NOMO-1 treated with DMSO at 0.1 percent for 48 hours (cell line): ENCODE data around the gene ELAC2.
"Not testable (repeated sequence)": the region's sequence is repeated elsewhere in the genome, so short reads cannot be mapped to it uniquely, and the experiment has no call there.

Experiments
- DNase-seq: peaks from one replicate; lab custom pipeline; 2025; ENCODE audit not compliant: unreplicated experiment; lab: John Stamatoyannopoulos, UW

ELAC2 gene

DNA sequence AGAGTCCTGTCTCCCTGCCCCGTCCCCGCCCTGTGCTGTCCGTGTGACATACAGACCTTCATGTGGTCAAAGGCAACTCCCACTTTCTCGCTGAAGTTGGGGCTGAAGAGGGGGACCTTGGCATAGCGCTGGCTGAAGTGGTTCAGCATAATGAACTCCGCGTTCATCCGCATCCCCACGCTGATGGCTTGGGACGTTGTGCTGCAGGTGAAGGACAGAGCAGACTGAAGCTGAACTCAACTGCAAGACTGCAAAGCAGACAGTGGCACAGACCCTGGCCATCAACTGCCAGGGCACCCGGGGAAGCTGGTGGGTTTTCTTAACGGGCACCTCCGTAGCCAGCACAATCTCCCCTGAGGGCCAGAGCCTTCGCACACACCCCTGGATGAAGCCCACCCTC, 24.2 kb downstream of the ELAC2 start:
- no peak for DNase-seq

DNA sequence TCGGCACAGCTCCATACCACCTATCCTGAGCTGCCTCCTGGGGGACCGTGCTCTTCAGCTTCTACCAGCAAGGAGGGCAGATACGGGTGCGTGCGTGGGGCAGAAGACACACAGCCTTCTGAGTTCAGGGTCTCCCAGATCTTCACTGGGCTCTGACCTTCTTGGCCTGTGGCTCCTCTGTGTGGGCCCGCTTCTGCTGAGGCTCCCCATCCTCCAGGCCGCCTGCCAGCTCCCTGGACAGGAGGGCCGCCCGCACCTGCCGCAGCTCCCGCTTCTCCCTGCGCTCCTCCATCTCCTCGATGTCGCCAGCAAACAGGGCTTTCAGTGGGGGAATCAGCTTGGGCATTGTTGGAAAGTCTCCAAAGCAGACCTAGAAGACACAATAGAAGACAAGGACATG, 25.2 kb downstream of the ELAC2 start:
- DNase-seq, result no peak

DNA sequence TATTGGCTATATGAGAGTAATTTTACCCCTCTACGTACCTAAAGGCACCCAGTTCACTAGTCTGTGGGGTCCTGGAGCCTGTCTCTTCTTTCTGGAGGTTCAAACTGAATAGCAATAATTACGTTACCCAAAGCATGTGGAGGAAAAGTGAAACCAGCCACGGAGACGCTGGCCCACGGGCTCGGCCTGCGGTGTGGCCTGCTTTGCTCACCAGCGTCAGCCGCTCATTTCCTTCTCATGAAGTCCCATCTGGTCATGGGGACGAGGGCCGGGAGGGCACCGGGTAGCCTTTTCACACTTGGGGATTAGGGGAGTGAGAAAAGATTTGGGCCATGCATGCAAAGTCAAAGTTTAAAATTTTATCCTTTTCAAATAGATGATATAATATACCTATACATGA, 26.9 kb downstream of the ELAC2 start:
- no peak for DNase-seq

DNA sequence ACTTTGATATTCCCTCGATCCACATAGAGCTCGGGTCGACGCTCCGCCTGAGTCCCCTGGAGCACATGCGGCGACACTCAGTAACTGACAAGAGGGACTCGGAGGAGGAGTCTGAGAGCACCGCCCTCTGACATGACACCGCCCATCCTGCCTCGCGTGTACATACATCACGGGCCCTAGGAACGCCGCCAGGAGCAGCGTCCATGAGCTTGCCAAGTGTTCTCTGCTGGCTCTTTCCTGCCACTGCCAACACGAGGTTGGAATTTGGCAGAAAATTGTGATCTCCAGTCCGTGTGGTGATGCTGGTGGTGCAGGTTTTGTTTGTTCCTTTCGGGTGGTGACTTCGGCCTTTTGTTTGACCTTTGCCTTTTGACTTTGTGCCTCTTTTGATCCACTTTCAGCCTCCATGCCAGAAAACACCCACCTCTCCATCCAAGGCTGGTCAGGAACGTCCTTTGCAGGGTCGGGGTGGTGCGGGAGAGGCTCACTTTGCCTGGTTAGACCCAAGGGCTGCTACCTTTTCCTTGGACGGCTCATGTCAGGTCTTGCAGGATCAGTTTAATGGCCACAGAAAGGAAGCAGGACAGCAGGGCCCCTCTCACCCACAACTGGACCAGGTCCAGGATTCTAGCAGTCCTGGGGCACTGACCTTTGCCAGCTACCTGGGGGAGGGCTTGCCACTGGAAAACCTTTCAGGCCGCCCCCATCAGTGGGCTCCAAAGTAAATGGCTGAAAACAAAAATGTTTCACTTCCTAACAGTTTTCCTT, 27.6 kb downstream of the ELAC2 start:
- DNase-seq, result no peak

DNA sequence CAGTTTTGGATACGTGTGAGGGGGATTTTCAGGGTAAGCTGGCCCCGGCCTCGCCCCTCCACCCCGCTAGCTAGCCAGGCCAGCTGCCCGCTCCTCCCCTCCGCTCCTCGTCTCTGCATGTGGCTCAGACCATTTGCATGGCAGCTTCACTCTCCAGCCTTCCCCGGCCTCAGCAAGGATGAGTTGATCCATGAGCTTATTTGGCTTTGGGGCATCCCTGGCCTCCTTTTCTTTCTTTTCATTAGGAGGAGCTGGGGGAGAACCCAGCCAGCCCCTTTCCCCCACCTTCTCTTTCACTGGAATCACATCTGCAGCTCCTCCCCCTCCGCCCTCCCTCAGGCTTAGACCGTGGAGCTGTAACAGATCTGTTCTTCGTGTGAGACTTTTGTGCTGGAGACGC, 30.7 kb downstream of the ELAC2 start:
- DNase-seq, result no peak

DNA sequence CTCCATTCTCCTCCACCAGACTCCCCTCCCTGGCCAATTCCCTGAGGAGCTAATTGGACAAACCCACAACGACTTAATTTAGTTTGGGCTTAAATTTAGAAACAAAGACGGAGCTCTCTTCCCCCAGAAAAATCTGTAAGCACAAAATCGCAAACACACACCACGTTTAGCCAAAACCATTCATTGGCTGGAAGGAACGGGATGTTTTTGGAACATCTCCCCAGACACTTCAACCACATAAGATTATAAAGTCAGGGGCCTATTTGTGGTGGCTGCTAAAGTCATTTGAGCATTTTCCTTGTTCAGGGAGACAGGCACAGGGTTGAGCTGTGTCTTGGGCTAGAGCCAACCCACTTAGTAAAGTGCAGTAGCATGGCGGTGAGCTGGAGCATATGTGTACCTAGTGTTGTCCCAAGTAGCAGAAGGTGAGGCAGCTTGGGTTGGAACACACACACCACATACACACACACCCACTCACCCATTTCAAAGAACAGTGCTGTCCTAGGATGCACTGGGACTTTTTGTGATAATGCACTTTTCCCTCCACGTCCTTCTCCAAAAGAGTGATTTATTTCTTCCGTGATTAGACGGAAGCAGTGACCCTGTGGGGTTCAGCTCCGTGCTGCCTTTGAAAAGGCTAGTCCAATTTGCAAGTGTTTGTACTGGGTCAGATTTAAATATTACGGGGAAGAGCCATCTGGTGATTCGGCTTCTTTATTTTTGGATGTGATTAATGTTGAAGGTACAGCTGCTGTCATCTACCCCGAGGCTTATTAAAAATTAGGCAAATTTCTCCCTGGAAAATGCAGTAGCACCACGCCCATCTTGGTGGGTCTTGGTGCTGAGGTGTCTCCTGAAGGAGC, 32.2 kb downstream of the ELAC2 start:
- no peak for DNase-seq

DNA sequence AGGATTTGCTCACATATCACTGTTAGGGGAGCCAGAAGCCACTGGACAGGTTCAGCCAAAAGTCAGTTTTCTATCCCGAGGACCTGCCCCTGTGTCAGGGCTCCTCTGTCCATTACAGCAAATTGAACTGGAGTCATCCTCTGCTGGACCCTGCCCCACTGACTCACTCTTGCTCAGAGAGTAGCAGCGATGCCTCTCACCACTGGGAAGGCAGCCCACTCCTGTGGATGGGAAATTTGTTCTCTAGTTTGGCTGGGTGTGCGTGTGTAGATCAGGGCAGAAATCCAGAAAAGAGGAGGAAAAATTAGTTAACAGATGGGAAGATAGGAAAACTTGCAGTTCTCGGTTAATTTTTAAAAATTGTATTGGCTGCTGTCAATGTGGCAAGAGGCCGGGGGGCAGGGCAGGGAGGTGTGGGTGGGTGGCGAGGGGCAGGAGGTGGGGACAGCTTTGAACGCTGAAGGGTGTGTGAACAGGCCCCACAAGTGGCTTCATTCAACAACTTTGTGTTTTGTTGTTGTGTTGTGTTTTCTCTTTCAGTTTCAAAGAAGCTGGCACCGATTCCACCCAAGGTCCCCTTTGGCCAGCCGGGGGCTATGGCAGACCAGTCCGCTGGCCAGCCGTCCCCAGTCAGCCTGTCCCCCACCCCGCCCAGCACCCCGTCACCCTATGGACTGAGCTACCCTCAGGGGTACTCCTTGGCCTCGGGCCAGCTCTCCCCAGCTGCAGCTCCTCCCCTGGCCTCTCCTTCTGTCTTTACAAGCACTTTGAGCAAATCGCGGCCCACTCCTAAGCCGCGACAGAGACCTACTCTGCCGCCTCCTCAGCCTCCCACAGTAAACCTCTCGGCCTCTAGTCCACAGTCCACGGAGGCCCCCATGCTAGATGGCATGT, 33.6 kb downstream of the ELAC2 start:
- no peak for DNase-seq

DNA sequence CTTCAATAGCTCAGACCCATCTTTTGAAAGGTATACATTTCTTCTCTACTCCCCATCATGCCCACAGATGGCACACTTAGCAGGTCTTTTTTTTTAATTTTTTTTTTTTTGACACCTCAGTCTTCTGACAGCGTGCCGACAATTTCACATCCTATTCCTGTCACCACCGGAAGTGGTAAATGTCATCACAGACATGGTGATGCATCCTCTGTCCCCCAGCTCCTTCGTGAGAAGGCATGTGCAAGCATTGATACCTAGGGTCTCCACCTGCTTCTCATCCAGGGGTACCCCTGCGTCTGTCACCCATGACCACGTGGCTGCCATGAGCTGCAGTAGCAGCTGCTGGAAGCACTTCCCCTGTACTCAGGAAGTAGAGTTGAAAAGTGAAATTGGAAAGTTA, 35.6 kb downstream of the ELAC2 start:
- peak; percentile 53 for DNase-seq

DNA sequence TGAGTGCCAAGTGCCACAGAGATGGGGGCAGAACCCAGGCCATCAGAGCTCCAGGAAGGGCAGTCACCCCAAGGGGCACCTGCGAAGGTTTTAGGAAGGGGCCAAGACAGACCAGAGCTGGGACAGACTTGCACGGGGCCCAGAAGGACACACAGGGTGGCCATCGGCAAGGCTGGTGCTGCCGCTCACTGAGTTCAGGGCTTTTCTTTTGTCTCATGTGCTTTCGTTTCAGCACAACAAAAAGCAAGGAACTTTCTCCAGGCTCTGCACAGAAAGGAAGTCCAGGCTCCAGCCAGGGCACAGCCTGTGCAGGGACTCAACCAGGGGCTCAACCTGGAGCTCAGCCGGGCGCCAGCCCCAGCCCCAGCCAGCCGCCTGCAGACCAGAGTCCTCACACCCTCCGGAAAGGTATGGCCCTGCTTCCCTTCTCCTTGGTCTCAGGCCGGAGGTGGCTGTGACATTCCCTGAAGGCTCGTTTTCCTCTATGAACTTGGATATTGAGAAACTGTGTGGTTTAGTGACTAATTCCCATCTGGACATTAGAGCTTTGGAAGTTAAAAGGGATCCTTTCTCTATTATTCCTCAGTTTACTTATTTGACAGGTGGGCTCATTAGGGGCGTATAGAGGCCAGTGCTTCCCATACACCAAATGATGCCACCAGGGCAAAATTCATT, 37.9 kb downstream of the ELAC2 start:
- DNase-seq, result no peak

DNA sequence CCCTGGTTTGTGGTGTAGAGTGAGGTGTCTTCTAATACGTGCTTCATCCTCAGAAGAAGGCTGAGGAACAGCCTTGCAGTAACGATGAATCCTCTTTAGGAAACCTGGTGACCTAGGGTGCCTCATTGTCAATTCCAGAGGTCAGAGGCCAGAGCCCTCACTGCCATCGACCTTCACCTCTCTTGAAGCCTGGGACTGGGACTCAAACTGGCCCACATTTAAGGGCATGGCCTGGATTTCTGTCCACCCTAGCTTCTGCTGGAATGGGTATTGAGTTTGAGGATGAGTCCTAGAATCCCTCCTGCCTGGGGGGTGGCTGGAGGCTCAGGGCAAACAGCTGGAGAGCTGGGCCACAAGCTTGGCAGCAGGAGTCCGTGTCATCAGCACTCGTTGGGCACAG, 38.6 kb downstream of the ELAC2 start:
- no peak for DNase-seq

DNA sequence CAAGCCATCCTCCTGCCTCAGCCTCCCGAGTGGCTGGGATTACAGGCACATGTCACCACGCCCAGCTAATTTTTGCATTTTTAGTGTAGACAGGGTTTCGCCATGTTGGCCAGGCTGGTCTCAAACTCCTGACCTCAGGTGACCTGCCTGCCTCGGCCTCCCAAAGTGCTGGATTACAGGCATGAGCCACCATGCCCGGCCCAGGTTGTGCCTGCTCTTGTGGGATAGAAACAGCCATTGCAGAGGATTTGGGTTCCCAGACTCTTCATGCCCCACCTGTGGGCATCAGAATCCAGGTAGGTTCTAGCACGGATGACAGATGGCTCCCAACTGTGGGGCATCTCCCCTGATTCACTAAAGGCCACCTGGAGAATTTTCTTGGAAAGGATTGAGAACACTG, 39.0 kb downstream of the ELAC2 start:
- DNase-seq, result not testable (repeated sequence)

DNA sequence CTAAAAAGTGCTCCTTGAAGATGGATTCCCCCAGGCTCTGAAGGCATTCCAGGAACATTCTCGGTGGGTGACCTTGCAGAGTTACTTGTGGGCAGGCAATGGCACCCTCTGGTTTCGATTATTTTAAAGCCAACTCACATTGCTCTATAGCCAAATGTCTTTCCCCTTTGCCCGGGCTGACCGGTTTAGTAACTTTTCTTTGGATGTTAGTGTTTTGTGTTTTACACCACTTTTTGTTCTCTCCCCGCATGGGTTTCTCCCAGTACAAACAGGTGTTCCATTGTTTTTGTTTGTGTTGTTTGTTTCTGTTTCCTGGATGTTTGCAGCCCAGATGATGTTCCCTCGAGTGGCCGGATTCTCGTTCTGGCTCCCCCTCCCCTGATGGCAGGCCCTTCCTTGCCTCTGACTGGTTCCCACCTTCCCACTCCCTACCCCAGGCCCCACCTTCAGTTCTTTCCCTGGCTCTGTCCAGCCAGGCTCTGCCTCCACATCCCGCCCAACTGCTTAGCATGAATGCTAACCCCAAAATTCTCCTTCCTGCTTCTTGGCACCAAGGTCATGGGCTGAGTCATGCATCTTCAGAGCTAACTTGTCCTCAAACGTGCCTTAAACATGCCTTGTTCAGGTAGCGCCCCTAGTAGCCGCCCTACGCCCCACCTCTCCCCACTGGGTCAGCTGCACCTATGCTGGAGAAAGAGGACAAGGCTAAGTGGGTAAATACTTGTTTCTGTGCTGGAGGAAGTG, 40.6 kb downstream of the ELAC2 start:
- DNase-seq, result no peak

DNA sequence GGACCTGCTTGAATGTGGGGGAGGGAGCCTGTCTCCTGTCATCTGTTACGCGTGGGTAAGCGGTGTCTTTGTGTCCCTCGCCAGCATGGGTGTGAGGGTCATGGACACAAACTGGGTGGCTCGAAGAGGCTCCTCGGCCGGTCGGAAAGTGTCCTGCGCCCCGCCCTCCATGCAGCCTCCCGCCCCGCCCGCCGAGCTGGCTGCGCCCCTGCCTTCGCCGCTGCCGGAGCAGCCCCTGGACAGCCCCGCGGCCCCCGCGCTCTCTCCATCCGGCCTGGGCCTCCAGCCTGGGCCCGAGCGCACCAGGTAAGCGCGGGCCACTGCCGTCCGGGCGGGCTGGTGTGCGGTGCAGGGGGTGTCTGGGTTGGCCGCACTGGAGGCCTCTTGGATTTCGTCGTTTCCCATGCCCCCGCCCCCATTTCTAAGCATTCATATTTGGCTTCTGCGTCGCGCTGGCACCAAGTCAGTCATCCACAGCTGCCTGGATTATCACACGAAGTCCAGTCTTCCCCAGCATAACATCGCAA, 43.8 kb downstream of the ELAC2 start:
- DNase-seq, result no peak

DNA sequence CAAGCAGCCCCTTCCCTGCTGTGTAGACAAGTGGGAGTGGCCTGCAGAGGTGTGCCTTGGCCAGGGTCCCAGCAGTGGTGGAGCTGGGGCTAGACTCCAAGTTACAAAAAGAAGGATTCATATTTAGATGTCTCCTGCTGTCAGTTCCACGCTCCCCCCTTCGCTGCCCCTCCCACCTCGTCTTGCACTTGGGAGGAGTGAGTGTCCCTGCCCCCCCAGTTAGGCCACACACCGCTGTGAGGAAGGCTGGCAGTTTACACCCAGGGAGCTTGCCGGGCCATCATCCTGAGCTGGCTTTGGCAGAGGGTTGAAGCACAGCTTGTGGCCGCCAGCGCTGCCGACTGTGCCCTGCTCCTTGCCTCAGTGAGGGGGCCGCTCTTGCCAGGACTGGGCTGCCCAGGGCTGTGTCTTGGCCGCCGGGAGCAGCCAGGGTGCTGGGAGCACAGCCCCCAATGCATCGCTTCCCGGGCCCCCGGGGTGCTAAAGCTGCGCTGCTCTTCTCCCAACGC, 44.3 kb downstream of the ELAC2 start:
- DNase-seq, result no peak

DNA sequence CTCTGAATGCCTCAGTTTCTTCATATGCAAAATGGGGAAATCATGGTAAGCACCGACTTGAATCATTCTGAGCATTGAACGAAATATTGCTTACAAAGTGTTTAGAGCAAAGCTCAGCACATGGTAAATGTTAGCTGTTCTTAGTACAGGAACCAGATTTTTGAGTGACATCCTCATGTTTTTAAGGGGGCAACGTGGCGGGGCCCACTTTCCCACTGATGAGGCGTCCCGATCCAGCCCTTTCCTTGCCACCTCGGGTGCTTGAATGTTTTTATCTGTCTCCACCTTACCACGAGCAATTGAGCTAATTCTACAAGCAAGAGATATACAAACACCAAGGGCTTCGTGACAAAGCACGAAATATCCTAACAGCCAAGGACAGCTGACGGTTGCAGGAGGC, 49.9 kb downstream of the ELAC2 start:
- no peak for DNase-seq

DNA sequence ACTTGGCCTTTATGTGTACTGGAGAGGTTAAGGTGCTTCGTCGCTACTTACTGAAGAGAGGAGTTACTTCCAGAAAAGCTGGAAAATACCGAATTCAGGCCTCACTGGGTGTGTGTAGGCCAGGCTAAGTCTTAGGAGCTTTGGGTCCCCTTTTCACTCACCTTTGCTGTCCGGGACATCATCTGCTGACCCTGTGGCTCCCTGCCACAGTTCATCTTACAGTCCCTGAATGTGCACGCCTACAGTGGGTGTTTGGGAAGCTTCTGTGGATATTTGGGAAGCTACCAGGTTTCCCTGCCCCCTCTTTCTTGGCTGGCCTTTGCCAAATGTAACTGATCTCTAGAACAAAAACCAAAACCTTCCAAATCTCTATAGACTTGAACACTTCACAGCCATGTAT, 51.4 kb downstream of the ELAC2 start:
- DNase-seq, result no peak

DNA sequence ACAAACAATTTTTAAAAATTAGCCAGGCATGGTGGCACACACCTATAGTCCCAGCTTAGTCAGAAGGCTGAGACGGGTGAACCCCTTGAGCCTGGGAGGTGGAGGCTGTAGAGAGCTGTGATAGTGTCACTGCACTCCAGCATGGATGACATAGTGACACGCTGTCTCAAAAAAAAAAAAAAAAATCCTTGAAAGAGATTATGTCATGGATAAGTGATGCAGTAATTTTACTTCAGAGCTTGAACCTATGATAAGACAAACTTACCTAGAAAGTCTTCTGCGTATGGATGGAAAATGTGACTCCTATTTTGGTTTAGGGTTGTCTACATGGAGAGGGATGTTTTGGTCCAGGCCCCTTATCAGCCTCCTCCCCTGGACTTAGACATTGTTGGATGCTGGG, 51.8 kb downstream of the ELAC2 start:
- no peak for DNase-seq

DNA sequence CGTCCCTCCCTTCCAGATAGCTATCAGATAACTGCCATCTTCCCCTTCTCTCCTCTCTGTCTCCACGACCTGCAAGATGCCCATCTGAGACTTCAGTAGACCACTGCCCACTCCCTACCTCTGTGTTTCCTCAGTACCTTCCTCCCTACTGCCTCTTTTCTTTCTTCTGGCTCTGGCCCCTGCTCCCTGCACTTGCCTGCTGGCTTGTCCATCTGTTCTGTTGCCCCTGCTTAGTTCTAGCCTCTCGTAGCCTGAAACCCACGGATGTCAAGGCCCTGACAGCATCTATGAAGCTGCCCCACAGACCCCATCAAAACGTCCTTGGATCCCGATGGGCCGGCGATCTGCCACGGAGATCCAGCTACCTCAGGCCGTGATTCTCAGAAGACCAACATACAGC, 53.0 kb downstream of the ELAC2 start:
- no peak for DNase-seq

DNA sequence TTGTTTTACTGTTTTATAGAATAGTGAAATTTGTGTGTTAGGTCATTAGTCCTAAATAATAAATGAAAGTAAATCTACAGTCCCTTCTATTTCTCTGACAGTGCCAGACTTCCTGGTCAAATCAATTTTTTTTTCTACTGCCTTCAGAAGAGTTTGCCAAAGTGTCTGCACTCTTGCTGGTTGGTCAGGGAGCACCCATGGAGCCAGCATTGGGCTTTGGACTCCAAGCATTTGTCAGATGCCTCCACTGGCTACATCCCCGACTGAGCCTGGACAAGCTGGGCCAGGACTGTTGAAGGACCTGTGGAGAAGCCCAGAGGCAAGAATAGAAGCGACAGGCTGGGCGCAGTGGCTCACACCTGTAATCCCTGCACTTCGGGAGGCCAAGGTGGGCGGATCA, 53.7 kb downstream of the ELAC2 start:
- no peak for DNase-seq

DNA sequence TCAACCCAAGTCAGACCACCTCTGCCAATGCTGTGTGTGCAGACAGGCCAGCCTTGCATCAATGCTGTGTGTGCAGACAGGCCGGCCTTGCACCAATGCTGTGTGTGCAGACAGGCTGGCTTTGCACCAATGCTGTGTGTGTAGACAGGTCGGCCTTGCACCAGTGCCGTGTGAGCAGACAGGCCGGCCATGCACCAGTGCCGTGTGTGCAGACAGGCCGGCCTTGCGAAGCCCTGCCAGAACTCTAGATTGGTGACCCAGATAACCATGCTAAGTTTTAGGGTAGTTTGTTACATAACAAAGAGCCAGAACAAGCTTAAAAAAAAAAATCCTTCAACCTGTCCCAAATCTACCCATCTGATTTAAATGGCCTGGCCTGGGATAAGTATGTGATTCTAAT, 54.3 kb downstream of the ELAC2 start:
- no peak for DNase-seq
